Keratinocyte (primary cell): ENCODE measurements around the gene SYT2. TPM values are rescaled to one million over a fixed set of nuclear protein-coding genes. Genes with fewer than 3 reads are reported as not detected.

Source experiments
- DNase-seq: peaks from one replicate; pipeline ENCODE4 v3.0.0-alpha.2; 2011; ENCODE audit warnings: low read depth, missing footprints, low spot score
- FAIRE-seq: peaks from 2 replicates; lab custom pipeline; 2011; peaks lifted over from hg19 to GRCh38; lab: Jason Lieb, UNC
- H2AFZ ChIP-seq: 2 replicates; pipeline ENCODE4 v1.6.0; 2012; ENCODE audit warnings: low read length, control low read depth, inconsistent platforms; ENCODE audit not compliant: control insufficient read depth
- H3K27ac ChIP-seq: 2 replicates; pipeline ENCODE4 v1.5.1; 2011; ENCODE audit warnings: low read length; ENCODE audit not compliant: control insufficient read depth, insufficient read depth
- H3K27me3 ChIP-seq: 3 replicates; pipeline ENCODE4 v1.6.0; 2011; ENCODE audit warnings: low read length; ENCODE audit not compliant: control insufficient read depth, insufficient read depth; ENCODE audit errors: extremely low read depth
- H3K36me3 ChIP-seq, 2 experiments: 2 replicates in 1 of 2; 3 replicates in 1 of 2; pipeline ENCODE4 v1.5.1; 2011; ENCODE audit warnings: low read length in 2 of 2, mild to moderate bottlenecking in 1 of 2; ENCODE audit not compliant: control insufficient read depth in 2 of 2, insufficient read depth in 2 of 2; ENCODE audit errors: extremely low read depth in 1 of 2
- H3K4me1 ChIP-seq: 3 replicates; pipeline ENCODE4 v1.5.1; 2011; ENCODE audit warnings: low read length; ENCODE audit not compliant: control insufficient read depth, insufficient read depth; ENCODE audit errors: extremely low read depth
- H3K4me2 ChIP-seq: 3 replicates; pipeline ENCODE4 v1.6.0; 2011; ENCODE audit warnings: low read depth, low read length; ENCODE audit not compliant: control insufficient read depth, insufficient read depth; ENCODE audit errors: extremely low read depth
- H3K4me3 ChIP-seq, 3 experiments: fragments of 200-600 bp in 1 of 3; sonication (generic) in 1 of 3; 2 replicates in 2 of 3; 3 replicates in 1 of 3; pipeline ENCODE4 v1.5.1; 2011 to 2016; ENCODE audit warnings: low read length in 3 of 3, mild to moderate bottlenecking in 3 of 3, control low read depth in 2 of 3, inconsistent platforms in 1 of 3, low read depth in 1 of 3, mixed read lengths in 1 of 3, mixed run types in 1 of 3, moderate library complexity in 1 of 3; ENCODE audit not compliant: control insufficient read depth in 2 of 3, insufficient read depth in 2 of 3; ENCODE audit errors: extremely low read depth in 1 of 3
- H3K79me2 ChIP-seq: 2 replicates; pipeline ENCODE4 v1.6.0; 2012; ENCODE audit warnings: low read length; ENCODE audit not compliant: control insufficient read depth, insufficient read depth
- H3K9ac ChIP-seq: 3 replicates; pipeline ENCODE4 v1.6.0; 2011; ENCODE audit warnings: low read length; ENCODE audit not compliant: control insufficient read depth, insufficient read depth; ENCODE audit errors: extremely low read depth
- H3K9me1 ChIP-seq: 3 replicates; pipeline ENCODE4 v1.6.0; 2011; ENCODE audit warnings: low read length; ENCODE audit not compliant: control insufficient read depth, insufficient read depth; ENCODE audit errors: extremely low read depth
- H3K9me3 ChIP-seq: 2 replicates; pipeline ENCODE4 v1.5.1; 2012; ENCODE audit warnings: low read depth, low read length; ENCODE audit not compliant: control insufficient read depth
- H4K20me1 ChIP-seq: 3 replicates; pipeline ENCODE4 v1.6.0; 2011; ENCODE audit warnings: low read length; ENCODE audit not compliant: control insufficient read depth, insufficient read depth; ENCODE audit errors: extremely low read depth
- EZH2 ChIP-seq: IDR thresholded peaks from one replicate; pipeline ENCODE4 v1.6.1; 2012; ENCODE audit warnings: inconsistent platforms, mild to moderate bottlenecking, low read length, moderate library complexity
- dilution Hi-C: fragments of 300-500 bp; cut with MboI; formaldehyde crosslinking; loops from one replicate; pipeline ENCODE4 v1.7.0; 2020; ENCODE audit warnings: low sequenced_read_pairs; ENCODE audit not compliant: extremely low pct_ligation_motif_present
- polyA plus RNA-seq, 5 experiments: library from polyadenylated mRNA; depleted of rRNA in 3 of 5; stranded (reverse) in 3 of 5; stranded (forward) in 1 of 5; unstranded in 1 of 5; fragments of >200 nt; gene quantifications; 1 replicate in 1 of 5; 2 replicates in 3 of 5; 3 replicates in 1 of 5; pipeline versions ENCODE4 v1.2.1 to v1.2.3, GENCODE V29; 2011 to 2012; ENCODE audit warnings: missing spikeins in 2 of 5, low read depth in 1 of 5, low replicate concordance in 1 of 5
- TF ChIP-seq, protein P1 (sequence below), 3 experiments: IDR thresholded peaks in 1 of 3; conservative IDR thresholded peaks in 1 of 3; optimal IDR thresholded peaks in 1 of 3; 2 replicates in 2 of 3; 3 replicates in 1 of 3; pipeline versions ENCODE3 to v1.5.1; 2011; ENCODE audit warnings: low read length in 3 of 3, mild to moderate bottlenecking in 3 of 3, moderate library complexity in 2 of 3, control low read depth in 1 of 3, inconsistent platforms in 1 of 3; ENCODE audit not compliant: insufficient read depth in 2 of 3; ENCODE audit errors: extremely low read depth in 1 of 3

SYT2 gene
- polyA plus RNA-seq, 1 donor (not counting 4 experiments of a cell fraction or from before 2014, with no cell fraction given) = not detected

DNA sequence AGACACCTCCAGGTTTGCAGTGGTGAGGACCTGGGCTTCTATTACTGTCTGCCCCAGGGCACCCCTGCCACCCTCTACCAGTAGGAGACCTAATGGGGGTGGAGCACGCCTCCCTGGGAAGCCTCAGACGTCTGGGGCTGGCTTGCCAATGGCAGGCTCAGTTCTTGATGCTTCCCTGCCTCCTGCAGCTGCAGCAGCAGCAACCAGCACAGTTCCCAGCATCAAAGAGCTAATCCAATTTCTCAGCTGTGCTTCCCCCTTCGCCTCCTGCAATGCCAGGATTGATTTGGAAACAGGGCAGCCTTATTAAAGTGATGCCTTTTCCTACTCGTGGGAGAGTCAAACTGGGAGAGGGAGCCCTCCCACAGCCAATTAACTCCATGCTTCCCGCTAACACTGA, 8.2 kb downstream of the SYT2 start:
- H3K27ac ChIP-seq = no peak overlapping the region
- no peak overlapping the region for H3K4me3 ChIP-seq
- H2AFZ ChIP-seq = no peak overlapping the region
- no peaks in the 10 kb centered on the region for H4K20me1 ChIP-seq
- FAIRE-seq (no peak), DNase-seq (no peak)
- no peaks in the 10 kb centered on the region for H3K79me2 ChIP-seq
- no peak overlapping the region for H3K9ac ChIP-seq
- no peak overlapping the region for H3K4me2 ChIP-seq
- dilution Hi-C loops = no loop called here
- no peaks in the 10 kb centered on the region for H3K4me1 ChIP-seq
- H3K27me3 ChIP-seq = peaks cover 29% of the 10 kb centered on the region
- H3K36me3 ChIP-seq = no peaks in the 10 kb centered on the region
- H3K9me1 ChIP-seq = no peaks in the 10 kb centered on the region
- no peaks in the 10 kb centered on the region for H3K9me3 ChIP-seq
- TF ChIP-seq EZH2 = no peak
- TF ChIP-seq, protein P1, sequence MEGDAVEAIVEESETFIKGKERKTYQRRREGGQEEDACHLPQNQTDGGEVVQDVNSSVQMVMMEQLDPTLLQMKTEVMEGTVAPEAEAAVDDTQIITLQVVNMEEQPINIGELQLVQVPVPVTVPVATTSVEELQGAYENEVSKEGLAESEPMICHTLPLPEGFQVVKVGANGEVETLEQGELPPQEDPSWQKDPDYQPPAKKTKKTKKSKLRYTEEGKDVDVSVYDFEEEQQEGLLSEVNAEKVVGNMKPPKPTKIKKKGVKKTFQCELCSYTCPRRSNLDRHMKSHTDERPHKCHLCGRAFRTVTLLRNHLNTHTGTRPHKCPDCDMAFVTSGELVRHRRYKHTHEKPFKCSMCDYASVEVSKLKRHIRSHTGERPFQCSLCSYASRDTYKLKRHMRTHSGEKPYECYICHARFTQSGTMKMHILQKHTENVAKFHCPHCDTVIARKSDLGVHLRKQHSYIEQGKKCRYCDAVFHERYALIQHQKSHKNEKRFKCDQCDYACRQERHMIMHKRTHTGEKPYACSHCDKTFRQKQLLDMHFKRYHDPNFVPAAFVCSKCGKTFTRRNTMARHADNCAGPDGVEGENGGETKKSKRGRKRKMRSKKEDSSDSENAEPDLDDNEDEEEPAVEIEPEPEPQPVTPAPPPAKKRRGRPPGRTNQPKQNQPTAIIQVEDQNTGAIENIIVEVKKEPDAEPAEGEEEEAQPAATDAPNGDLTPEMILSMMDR (optimal IDR thresholded peaks at IDR 0.05 in 1 of 3, IDR thresholded peaks at IDR 0.05 in 1 of 3, conservative IDR thresholded peaks at IDR 0.05 in 1 of 3; ENCODE audit: extremely low read depth in 1 of 3, insufficient read depth in 2 of 3, low read length in 3 of 3) = no peak

DNA sequence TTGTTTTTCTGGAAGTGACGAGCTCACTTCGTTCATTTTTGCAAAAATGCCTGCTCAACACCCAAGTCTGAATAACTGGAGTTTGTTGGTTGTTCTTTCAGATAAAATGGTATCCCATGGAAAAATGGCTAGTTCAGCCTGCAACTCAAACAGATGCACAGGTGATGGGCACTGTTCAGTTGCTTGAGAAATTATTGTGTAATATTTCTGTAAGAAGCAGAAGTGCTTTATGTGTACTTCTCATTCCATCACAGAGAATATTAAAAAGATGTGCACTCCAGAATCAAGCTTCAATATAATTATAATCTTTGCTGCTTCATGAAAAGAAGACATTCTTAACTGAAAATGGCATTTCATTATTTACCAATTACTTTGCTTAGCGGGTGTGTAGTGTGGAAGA, 9.1 kb downstream of the SYT2 start:
- FAIRE-seq = no peak
- dilution Hi-C loops = no loop called here

DNA sequence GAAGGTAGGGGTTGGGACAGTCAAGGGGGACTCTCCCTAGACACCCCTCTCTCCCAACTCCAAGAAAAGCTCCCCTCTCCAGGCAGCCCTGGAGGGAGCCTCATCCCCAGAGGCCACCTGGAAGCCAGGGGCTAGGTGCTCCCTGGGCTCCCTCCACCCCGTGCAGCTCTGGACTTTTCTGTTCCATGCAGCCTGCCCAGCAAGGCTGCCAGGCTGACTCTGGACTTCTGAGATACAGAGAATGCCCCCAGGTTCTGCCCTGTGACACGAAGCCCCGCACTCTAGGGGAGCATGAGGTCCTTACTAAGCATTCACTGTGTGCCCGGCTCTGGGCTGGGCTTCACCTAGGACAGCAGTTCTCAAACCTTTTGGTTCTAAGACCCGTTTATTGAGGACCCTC, 10.2 kb downstream of the SYT2 start:
- H3K9me1 ChIP-seq = no peaks in the 10 kb centered on the region
- dilution Hi-C loops = no loop called here
- no peak overlapping the region for H2AFZ ChIP-seq
- H3K79me2 ChIP-seq = no peaks in the 10 kb centered on the region
- no peak overlapping the region for H3K4me3 ChIP-seq
- H3K36me3 ChIP-seq = no peaks in the 10 kb centered on the region
- no peaks in the 10 kb centered on the region for H4K20me1 ChIP-seq
- TF ChIP-seq, protein P1 (optimal IDR thresholded peaks at IDR 0.05 in 1 of 3, IDR thresholded peaks at IDR 0.05 in 1 of 3, conservative IDR thresholded peaks at IDR 0.05 in 1 of 3; ENCODE audit: extremely low read depth in 1 of 3, insufficient read depth in 2 of 3, low read length in 3 of 3) = no peak
- TF ChIP-seq EZH2 = no peak
- H3K27ac ChIP-seq = no peak overlapping the region
- DNase-seq (no peak), FAIRE-seq (no peak)
- peaks cover 25% of the 10 kb centered on the region for H3K27me3 ChIP-seq
- H3K9ac ChIP-seq = no peak overlapping the region
- H3K4me1 ChIP-seq = no peaks in the 10 kb centered on the region
- H3K9me3 ChIP-seq = no peaks in the 10 kb centered on the region
- no peak overlapping the region for H3K4me2 ChIP-seq

More for the DNA sequence above, 9.1 kb downstream of the SYT2 start:
- H2AFZ ChIP-seq = no peak overlapping the region
- TF ChIP-seq EZH2 = no peak
- no peak for DNase-seq
- H3K9me3 ChIP-seq = no peaks in the 10 kb centered on the region
- H3K4me2 ChIP-seq = no peak overlapping the region
- H3K4me3 ChIP-seq = no peak overlapping the region
- no peak overlapping the region for H3K9ac ChIP-seq
- no peaks in the 10 kb centered on the region for H3K9me1 ChIP-seq
- H3K27ac ChIP-seq = no peak overlapping the region
- no peaks in the 10 kb centered on the region for H3K4me1 ChIP-seq
- H3K79me2 ChIP-seq = no peaks in the 10 kb centered on the region
- H4K20me1 ChIP-seq = no peaks in the 10 kb centered on the region
- no peaks in the 10 kb centered on the region for H3K36me3 ChIP-seq
- H3K27me3 ChIP-seq = peaks cover 28% of the 10 kb centered on the region
